ENCODE measurements around the gene GNAZ. TPM values are rescaled to one million over a fixed set of nuclear protein-coding genes. Genes with fewer than 3 reads are reported as not detected.

The GNAZ gene
- polyA plus RNA-seq, 2 of the 4 experiments (the other 2 are of a cell fraction): 1.9 to 2.5 TPM

GRCh38 chr22:23155831-23156230, 85.5 kb downstream of the GNAZ start:
- FAIRE-seq (no peak), DNase-seq (ENCODE audit: low read depth in 1 of 2, low spot score in 1 of 2) (no peak), ATAC-seq (no peak)
- ChIA-PET CTCF (interaction anchor here (0.6 to 1.5 kb wide), 4 partner anchors 9 to 126 kb away, joined by 3 to 6 read pairs (median 4); no protein-coding TSS in a partner anchor), POLR2A (no interaction called here)
- TF ChIP-seq HDAC2 (IDR thresholded peaks at IDR 0.05) (no peak), RAD21 (conservative IDR thresholded peaks at IDR 0.05 in 1 of 2, IDR thresholded peaks at IDR 0.05 in 1 of 2) (no peak), EHMT2 (IDR thresholded peaks at IDR 0.05; ENCODE audit: low read depth) (no peak), ZC3H11A (IDR thresholded peaks at IDR 0.05) (no peak), EP300 (IDR thresholded peaks at IDR 0.05) (no peak), HOXB5 (CRISPR knock-in tag; IDR thresholded peaks at IDR 0.05) (no peak), ZFP36 (IDR thresholded peaks at IDR 0.05; ENCODE audit: borderline replicate concordance, partially characterized antibody) (no peak), EHF (CRISPR knock-in tag; IDR thresholded peaks at IDR 0.05) (no peak), RNF2 (IDR thresholded peaks at IDR 0.05; ENCODE audit: borderline replicate concordance, low read depth) (no peak), RCOR1 (IDR thresholded peaks at IDR 0.05; ENCODE audit: low read depth, low read length) (no peak), MAFK (IDR thresholded peaks at IDR 0.05; ENCODE audit: partially characterized antibody) (no peak), MAX (IDR thresholded peaks at IDR 0.05) (no peak), ATOH8 (CRISPR knock-in tag; IDR thresholded peaks at IDR 0.05; ENCODE audit: low read depth) (no peak), NFE2L2 (conservative IDR thresholded peaks at IDR 0.05; ENCODE audit: low read length) (no peak), SMC3 (IDR thresholded peaks at IDR 0.05) (no peak), NPAS2 (CRISPR knock-in tag; IDR thresholded peaks at IDR 0.05; ENCODE audit: borderline replicate concordance) (no peak)
- Histone ChIP-seq H3K4me1 (no peaks in the 10 kb centered on the region), H3K9me3 (no peaks in the 10 kb centered on the region), H3K4me3 (no peak overlapping the region), H3K4me2 (no peak overlapping the region), H3K27ac (no peak overlapping the region)
- 96% methylated on average over 3 of the region's 9 CpGs for WGBS (ENCODE audit: missing lambda C conversion rate)

- ATAC-seq: peak in 1 of 2 experiments; percentile 49; a peak in 4 of 6 replicates
- 57% methylated on average over 5 of the region's 8 CpGs for WGBS (ENCODE audit: missing lambda C conversion rate)
- no peak for FAIRE-seq
- no peaks in the 10 kb centered on the region for H3K4me1 ChIP-seq
- DNase-seq (ENCODE audit: low read depth in 1 of 2, low spot score in 1 of 2): no peak
- no peak overlapping the region for H3K4me2 ChIP-seq
- no peaks in the 10 kb centered on the region for H3K9me3 ChIP-seq
- H3K27ac ChIP-seq: no peak overlapping the region
- TF ChIP-seq E2F6 (IDR thresholded peaks at IDR 0.05; ENCODE audit: borderline replicate concordance, low read depth): no peak
- no peak for TF ChIP-seq CBX2 (IDR thresholded peaks at IDR 0.05; ENCODE audit: borderline replicate concordance, low read depth)
- TF ChIP-seq POLR2AphosphoS2 (conservative IDR thresholded peaks at IDR 0.05; ENCODE audit: low read length): no peak
- TF ChIP-seq GATA3 (IDR thresholded peaks at IDR 0.05; ENCODE audit: borderline replicate concordance): no peak
- no peak for TF ChIP-seq JUN (IDR thresholded peaks at IDR 0.05)
- no peak for TF ChIP-seq HDAC2 (IDR thresholded peaks at IDR 0.05)
- no peak for TF ChIP-seq FOXS1 (CRISPR knock-in tag; IDR thresholded peaks at IDR 0.05)
- no peak for TF ChIP-seq EHF (CRISPR knock-in tag; IDR thresholded peaks at IDR 0.05)
- no peak for TF ChIP-seq NFE2L2 (conservative IDR thresholded peaks at IDR 0.05; ENCODE audit: low read length)
- no peak for TF ChIP-seq SMC3 (IDR thresholded peaks at IDR 0.05)
- TF ChIP-seq HES2 (IDR thresholded peaks at IDR 0.05): no peak
- TF ChIP-seq NR3C1 (IDR thresholded peaks at IDR 0.05): no peak
- TF ChIP-seq RNF2 (IDR thresholded peaks at IDR 0.05; ENCODE audit: borderline replicate concordance, low read depth): no peak
- no peak for TF ChIP-seq HEYL (CRISPR knock-in tag; IDR thresholded peaks at IDR 0.05)
- TF ChIP-seq NPAS2 (CRISPR knock-in tag; IDR thresholded peaks at IDR 0.05; ENCODE audit: borderline replicate concordance): no peak
- TF ChIP-seq USF2 (IDR thresholded peaks at IDR 0.05): no peak
- no peak for TF ChIP-seq CTCF (IDR thresholded peaks at IDR 0.05)
- no peak for TF ChIP-seq ESRRA (IDR thresholded peaks at IDR 0.05; ENCODE audit: borderline replicate concordance, low read length)
- no peak for TF ChIP-seq MAFK (IDR thresholded peaks at IDR 0.05; ENCODE audit: partially characterized antibody)
- no peak for TF ChIP-seq KDM1A (IDR thresholded peaks at IDR 0.05; ENCODE audit: low read depth)
- ChIA-PET CTCF (interaction anchor here (0.6 to 1.5 kb wide), 4 partner anchors 10 to 125 kb away, joined by 3 to 6 read pairs (median 4); no protein-coding TSS in a partner anchor), POLR2A (no interaction called here)
- no peak overlapping the region for H3K4me3 ChIP-seq
Measured at GRCh38 chr22:23156286-23156685, 86.0 kb downstream of the GNAZ start.

Measured in A549 (cell line).